Measurements from ENCODE around the gene RPS6KA1.

Gene RPS6KA1

GRCh38 chr1:26533951-26534509 is 4.5 kb downstream of the RPS6KA1 start:
- DNase-seq (ENCODE audit: low read depth) = no peak

GRCh38 chr1:26535201-26535600 is 5.6 kb downstream of the RPS6KA1 start:
- no peak for DNase-seq (ENCODE audit: low read depth)

GRCh38 chr1:26536081-26536480 is 6.5 kb downstream of the RPS6KA1 start:
- DNase-seq (ENCODE audit: low read depth) = no peak

- no peak for DNase-seq (ENCODE audit: low read depth)
Measured at GRCh38 chr1:26536521-26536920, 7.0 kb downstream of the RPS6KA1 start.

- no peak for DNase-seq (ENCODE audit: low read depth)
Measured at GRCh38 chr1:26537951-26538352, 8.4 kb downstream of the RPS6KA1 start.

GRCh38 chr1:26538480-26539412 is 9.2 kb downstream of the RPS6KA1 start:
- no peak for DNase-seq (ENCODE audit: low read depth)

GRCh38 chr1:26539722-26540121 is 10.2 kb downstream of the RPS6KA1 start:
- no peak for DNase-seq (ENCODE audit: low read depth)

- no peak for DNase-seq (ENCODE audit: low read depth)
Measured at GRCh38 chr1:26540351-26540750, 10.8 kb downstream of the RPS6KA1 start.

- no peak for DNase-seq (ENCODE audit: low read depth)
Measured at GRCh38 chr1:26541431-26541815, 11.9 kb downstream of the RPS6KA1 start.

- DNase-seq (ENCODE audit: low read depth) = no peak
Measured at GRCh38 chr1:26541816-26542711, 12.5 kb downstream of the RPS6KA1 start.

GRCh38 chr1:26542771-26543451 is 13.3 kb downstream of the RPS6KA1 start:
- no peak for DNase-seq (ENCODE audit: low read depth)

GRCh38 chr1:26543462-26543861 is 13.9 kb downstream of the RPS6KA1 start:
- DNase-seq (ENCODE audit: low read depth) = no peak

- DNase-seq (ENCODE audit: low read depth) = no peak
Measured at GRCh38 chr1:26544126-26544525, 14.6 kb downstream of the RPS6KA1 start.

- DNase-seq (ENCODE audit: low read depth) = no peak
Measured at GRCh38 chr1:26545969-26546323, 16.4 kb downstream of the RPS6KA1 start.

- no peak for DNase-seq (ENCODE audit: low read depth)
Measured at GRCh38 chr1:26546375-26546774, 16.8 kb downstream of the RPS6KA1 start.

GRCh38 chr1:26546819-26547218 is 17.3 kb downstream of the RPS6KA1 start:
- no peak for DNase-seq (ENCODE audit: low read depth)

- DNase-seq (ENCODE audit: low read depth) = no peak
Measured at GRCh38 chr1:26548841-26549240, 19.3 kb downstream of the RPS6KA1 start.

- no peak for DNase-seq (ENCODE audit: low read depth)
Measured at GRCh38 chr1:26550946-26551345, 21.4 kb downstream of the RPS6KA1 start.

- DNase-seq (ENCODE audit: low read depth) = no peak
Measured at GRCh38 chr1:26552720-26553119, 23.2 kb downstream of the RPS6KA1 start.

- no peak for DNase-seq (ENCODE audit: low read depth)
Measured at GRCh38 chr1:26553942-26554682, 24.6 kb downstream of the RPS6KA1 start.

GRCh38 chr1:26554781-26555180 is 25.2 kb downstream of the RPS6KA1 start:
- no peak for DNase-seq (ENCODE audit: low read depth)

All from GM04504 (cell line).